HG03103 (cell line): ENCODE data around the gene MAP1LC3B.
A peak's percentile ranks its signal among the peaks of the same experiment; 100 is the strongest.
"Not testable (repeated sequence)": the region's sequence is repeated elsewhere in the genome, so short reads cannot be mapped to it uniquely, and the experiment has no call there.

Source experiments
- ATAC-seq: cut with Tn5 transposase; IDR thresholded peaks from one replicate; pipeline ENCODE4 v1.9.1; 2021; ENCODE audit warnings: low read depth; ENCODE audit not compliant: unreplicated experiment

MAP1LC3B gene

GRCh38 chr16:87380403-87380802, 11.7 kb upstream of the MAP1LC3B start:
- ATAC-seq: no peak

- no peak for ATAC-seq
These were observed 11.3 kb upstream of the MAP1LC3B start for GRCh38 chr16:87380881-87381280.

- no peak for ATAC-seq
These were observed 9.9 kb upstream of the MAP1LC3B start for GRCh38 chr16:87382023-87382785.

GRCh38 chr16:87383505-87384161, 8.5 kb upstream of the MAP1LC3B start, which contains the start of gene FBXO31:
Gene FBXO31 (minus strand): TSS chr16:87383776. CDS start chr16:87383744, 32 bp downstream.
- ATAC-seq: peak; percentile 40

GRCh38 chr16:87384162-87384874, 7.8 kb upstream of the MAP1LC3B start:
- ATAC-seq: peak; percentile 8

GRCh38 chr16:87384875-87385167, 7.3 kb upstream of the MAP1LC3B start:
- ATAC-seq: not testable (repeated sequence)

- ATAC-seq: peak; percentile 35
These were observed 4.0 kb upstream of the MAP1LC3B start for GRCh38 chr16:87387942-87388817.

- ATAC-seq: no peak
These were observed 3.4 kb upstream of the MAP1LC3B start for GRCh38 chr16:87388818-87389134.

- no peak for ATAC-seq
These were observed 2.9 kb upstream of the MAP1LC3B start for GRCh38 chr16:87389245-87389644.

- ATAC-seq: not testable (repeated sequence)
These were observed 2.2 kb upstream of the MAP1LC3B start for GRCh38 chr16:87389914-87390313.

GRCh38 chr16:87390641-87391323, 1.4 kb upstream of the MAP1LC3B start:
- no peak for ATAC-seq

GRCh38 chr16:87391324-87391949, 699 bp upstream of the MAP1LC3B start:
- peak; percentile 8 for ATAC-seq

- ATAC-seq: no peak
These were observed 914 bp downstream of the MAP1LC3B start for GRCh38 chr16:87392821-87393679.

GRCh38 chr16:87393680-87394055, 1.5 kb downstream of the MAP1LC3B start:
- ATAC-seq: no peak

GRCh38 chr16:87395181-87395842, 3.2 kb downstream of the MAP1LC3B start:
- ATAC-seq: no peak

- ATAC-seq: no peak
These were observed 12.9 kb downstream of the MAP1LC3B start for GRCh38 chr16:87404764-87405625.

GRCh38 chr16:87406495-87407088, 14.5 kb downstream of the MAP1LC3B start:
- no peak for ATAC-seq
